Right kidney (tissue), 1 donor: ENCODE results near the gene GSN.
"Not testable (repeated sequence)": the region's sequence is repeated elsewhere in the genome, so short reads cannot be mapped to it uniquely, and the experiment has no call there.

ENCODE experiments used
- DNase-seq: peaks from one replicate; pipeline ENCODE4 v3.0.0-alpha.2; 2016

GSN gene

GRCh38 chr9:121285835-121286687, 18.1 kb downstream of the GSN start:
- DNase-seq, result peak; percentile 36

DNA sequence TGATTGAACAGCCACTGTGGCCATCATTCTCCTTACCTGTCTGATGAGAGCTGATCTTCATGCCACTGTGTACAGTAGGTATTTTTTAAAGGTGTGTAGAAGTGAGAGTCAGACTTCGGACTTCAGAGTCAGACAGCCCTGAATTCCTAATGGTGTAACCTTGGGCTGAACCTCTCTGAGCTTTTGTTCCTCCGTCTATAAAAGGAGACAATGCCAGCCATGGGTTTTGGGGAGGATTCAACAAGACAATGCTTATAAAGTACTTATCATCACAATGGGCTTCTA, 18.7 kb downstream of the GSN start:
- DNase-seq, result no peak

GRCh38 chr9:121286973-121287741, 19.2 kb downstream of the GSN start:
- DNase-seq, result peak; percentile 59

GRCh38 chr9:121288673-121289025, 20.7 kb downstream of the GSN start:
- DNase-seq, result peak; percentile 57

- DNase-seq, result peak; percentile 75
These were observed 21.2 kb downstream of the GSN start for GRCh38 chr9:121289026-121289771.

GRCh38 chr9:121289772-121290370, 21.9 kb downstream of the GSN start:
- no peak for DNase-seq

- DNase-seq, result not testable (repeated sequence)
These were observed 23.6 kb downstream of the GSN start for GRCh38 chr9:121291536-121291935.

DNA sequence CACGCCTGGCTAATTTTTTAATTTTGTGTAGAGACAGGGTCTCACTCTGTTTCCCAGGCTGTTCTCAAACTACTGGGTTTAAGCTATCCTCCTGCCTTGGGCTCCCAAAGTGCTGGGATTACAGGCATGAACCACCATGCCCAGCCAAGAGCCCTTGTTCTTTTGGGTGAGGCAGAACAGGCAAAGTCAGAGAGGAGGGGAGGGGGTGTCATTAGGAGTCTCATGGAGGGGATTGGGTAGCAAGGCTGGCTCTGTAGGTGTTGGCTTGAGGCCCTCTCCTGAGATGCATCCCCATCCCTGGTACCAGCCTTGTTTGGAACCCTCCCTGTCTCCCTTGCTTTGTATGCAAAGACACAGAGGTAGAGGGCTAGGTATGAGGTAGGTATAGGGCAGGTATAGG, 24.1 kb downstream of the GSN start:
- no peak for DNase-seq

DNA sequence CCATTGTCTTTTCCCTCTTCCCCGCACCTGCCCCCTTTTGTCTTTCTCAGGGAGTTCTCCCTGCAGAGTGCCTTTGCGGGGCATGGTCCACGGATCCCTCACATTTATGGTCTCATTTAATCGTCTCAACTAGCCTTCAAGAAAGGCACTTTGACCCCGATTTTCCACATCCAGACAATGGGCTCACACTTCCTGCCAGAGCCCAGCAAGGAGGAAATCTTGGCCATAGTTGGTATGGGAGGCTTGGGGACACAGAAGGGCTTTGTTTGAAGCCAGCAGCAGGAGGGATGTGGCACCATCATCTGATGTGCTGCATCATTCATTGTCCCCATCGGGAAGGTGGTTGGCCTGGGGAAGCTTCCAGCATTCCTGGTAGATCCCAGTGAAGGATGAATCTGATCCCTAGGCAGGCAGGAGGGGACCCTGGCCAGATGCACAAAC, 24.9 kb downstream of the GSN start:
- DNase-seq, result no peak

DNA sequence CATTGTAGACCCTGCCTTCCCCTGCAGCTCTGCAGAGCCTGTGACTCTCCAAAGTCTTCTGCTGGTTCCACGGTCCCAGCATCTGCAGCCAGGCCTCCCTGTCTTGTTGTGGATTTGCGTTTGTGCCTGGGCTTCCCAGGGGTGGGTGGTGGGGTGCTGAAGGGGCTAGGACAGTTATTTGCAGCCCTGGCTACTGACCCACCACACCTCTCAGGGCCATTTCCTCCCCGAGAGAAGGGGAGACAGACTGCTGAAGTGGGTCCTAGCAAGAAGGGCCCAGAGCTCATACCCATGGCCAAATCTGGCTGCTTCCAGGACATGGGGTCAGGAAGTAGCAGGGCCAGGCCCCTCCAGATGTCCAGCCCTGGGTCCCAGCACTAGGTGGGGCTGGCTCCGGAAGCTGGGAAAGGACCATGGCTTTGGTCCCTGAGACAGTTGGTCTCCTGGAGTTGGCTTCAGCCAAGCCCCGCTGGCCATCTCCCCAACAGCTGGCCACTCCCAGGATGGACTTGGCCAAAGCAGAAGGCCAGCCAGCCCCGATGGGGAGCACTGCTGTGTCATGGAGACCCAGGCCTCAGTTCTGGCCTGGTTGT, 26.3 kb downstream of the GSN start:
- DNase-seq, result no peak

GRCh38 chr9:121294866-121295661, 27.1 kb downstream of the GSN start:
- DNase-seq, result no peak

- DNase-seq, result no peak
These were observed 27.8 kb downstream of the GSN start for GRCh38 chr9:121295662-121296191.

DNA sequence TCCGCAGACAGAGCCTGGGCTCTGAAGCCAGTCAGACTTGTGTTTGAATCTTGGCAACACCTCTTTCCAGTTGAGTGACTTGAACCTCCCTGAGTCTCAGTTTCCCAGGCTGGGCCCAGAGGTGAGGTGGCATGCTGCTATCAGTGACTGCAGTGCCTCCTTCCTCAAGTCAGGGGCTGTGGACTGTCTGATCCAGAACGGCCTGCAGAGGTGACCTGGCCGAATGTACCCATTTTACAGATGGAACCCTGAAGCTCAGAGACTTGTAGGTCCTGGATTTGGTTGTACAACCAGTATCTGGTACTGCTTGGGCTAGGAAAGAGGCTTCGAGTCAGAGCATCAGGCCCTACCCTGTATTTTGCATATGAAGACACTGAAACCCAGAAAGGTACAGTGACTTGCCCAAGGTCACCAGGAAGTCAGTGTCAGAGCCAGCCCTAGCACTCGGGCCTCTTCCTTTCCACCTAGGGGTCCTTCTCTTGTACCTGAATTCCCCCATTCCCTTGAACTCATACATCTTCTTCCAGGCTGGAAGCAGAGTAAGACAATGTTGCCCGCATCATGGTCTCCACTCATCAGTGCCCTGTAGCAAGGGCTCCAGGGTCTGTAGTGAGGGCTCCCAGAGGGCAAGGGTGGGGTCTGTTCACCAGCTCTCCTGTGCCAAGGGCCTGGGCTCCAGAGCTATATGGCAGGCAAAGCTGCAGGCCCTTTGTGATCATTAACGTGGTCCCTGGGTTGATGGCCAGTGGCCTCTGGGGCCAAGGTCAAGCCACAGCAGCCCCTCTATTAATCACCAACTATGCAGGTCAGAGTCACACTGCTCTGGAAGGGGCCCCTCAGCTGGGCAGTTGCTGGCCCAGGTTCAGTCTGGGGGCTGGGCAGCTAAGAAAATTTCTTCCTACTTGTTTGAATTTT, 28.5 kb downstream of the GSN start:
- DNase-seq, result no peak

GRCh38 chr9:121297389-121297788, 29.4 kb downstream of the GSN start:
- DNase-seq, result no peak

GRCh38 chr9:121298016-121298538, 30.1 kb downstream of the GSN start:
- no peak for DNase-seq

DNA sequence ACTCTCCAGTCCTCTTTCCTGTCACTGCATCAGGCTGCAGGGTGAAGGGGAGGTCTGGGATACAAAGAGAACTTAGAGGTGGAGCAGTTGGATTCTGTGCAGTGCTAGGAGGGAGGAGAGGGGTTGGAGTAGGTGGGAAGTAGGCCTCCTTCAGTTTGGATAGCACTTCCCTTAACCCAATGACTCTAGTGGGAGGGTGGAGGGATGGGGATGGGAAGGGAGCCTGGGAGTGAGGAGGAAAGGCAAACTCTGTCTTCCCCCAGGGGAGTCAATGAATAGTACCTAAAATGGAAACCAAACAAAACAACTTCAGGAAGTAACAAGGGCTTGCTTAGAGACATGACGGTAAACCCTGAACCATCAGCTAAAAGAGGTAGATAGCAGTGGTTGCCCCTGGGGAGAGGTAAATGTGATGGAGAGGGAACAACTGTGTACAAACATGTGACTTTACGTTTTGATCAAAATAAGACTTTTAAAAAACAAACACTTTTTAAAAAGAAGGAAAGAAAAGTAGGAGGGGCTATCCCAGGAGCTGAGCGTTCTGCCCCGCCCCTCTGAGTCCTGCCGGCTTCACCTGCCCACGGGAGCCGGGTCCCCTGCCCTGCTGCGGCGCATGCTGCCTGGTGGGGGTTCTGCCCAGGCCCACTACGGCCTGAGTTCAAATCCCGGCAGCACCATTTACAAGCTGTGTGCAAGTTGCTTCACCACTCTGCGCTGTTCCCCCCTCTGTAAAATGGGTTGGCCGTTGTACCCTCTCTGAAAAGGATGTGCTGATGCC, 30.9 kb downstream of the GSN start:
- DNase-seq, result peak; percentile 51

DNA sequence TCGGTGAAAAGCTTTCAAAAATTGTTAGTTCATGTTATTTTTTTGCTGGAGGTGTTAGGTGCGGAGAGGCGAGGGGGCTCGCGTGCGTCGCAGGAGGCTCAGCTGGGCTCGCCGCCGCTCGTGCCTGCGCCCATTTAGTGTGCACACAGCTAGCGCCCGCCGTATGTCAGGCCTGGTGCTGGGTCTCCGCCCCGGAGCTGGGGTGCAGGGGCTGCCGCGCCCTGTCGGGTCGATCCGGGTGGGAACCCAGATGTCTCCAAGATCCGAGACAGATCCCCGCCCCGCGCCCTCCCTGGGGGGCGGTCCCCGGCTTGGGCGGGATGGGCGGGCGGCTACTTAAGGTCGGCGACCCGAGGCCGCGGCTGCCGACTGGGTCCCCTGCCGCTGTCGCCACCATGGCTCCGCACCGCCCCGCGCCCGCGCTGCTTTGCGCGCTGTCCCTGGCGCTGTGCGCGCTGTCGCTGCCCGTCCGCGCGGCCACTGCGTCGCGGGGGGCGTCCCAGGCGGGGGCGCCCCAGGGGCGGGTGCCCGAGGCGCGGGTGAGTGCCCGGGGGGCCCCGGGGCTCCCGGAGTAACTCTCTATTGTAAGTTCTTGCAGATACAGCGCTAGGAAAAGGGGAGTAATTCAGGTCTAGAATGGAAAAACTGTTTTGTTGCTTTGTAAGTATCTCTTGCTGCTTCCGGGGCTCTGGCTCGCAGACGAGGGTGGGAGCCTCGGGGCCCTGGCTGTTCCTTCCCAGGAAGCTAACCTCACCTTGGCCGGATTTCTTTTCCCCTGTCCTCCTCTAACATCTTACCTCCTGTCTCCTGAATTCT, 31.7 kb downstream of the GSN start:
- peak; percentile 73 for DNase-seq
